ENCODE results near the gene EML6.

DNA sequence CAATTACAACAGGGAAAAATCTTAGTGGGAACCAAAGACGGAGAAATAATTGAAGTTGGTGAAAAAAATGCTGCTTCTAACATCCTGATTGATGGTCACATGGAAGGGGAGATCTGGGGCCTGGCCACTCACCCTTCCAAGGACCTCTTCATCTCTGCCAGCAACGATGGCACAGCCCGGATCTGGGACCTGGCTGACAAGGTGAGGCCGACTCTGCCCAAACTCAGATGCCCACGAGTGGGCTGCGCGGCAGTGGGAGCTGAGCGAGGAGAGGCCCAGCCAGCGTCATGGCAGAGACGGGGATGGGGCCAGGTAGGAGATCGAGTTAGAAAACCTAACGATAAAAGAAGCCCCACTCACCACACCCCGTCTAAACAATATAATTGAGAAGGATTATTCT lies 239.0 kb downstream of the EML6 start:
- no peak for TF ChIP-seq REST (IDR thresholded peaks at IDR 0.05; ENCODE audit: insufficient read depth in 1 of 2, low read depth in 2 of 2, low read length in 2 of 2)
- no peak for TF ChIP-seq POLR2AphosphoS5 (IDR thresholded peaks at IDR 0.05; ENCODE audit: low read depth, low read length)
